NCI-H1694 (cell line): ENCODE results near the gene TRANK1.

Experiments used
- DNase-seq: peaks from one replicate; lab custom pipeline; 2025; lab: John Stamatoyannopoulos, UW

TRANK1 gene

GRCh38 chr3:36800533-36801116 is 144.2 kb downstream of the TRANK1 start:
- no peak for DNase-seq

GRCh38 chr3:36796881-36797280 is 148.0 kb downstream of the TRANK1 start:
- no peak for DNase-seq

DNA sequence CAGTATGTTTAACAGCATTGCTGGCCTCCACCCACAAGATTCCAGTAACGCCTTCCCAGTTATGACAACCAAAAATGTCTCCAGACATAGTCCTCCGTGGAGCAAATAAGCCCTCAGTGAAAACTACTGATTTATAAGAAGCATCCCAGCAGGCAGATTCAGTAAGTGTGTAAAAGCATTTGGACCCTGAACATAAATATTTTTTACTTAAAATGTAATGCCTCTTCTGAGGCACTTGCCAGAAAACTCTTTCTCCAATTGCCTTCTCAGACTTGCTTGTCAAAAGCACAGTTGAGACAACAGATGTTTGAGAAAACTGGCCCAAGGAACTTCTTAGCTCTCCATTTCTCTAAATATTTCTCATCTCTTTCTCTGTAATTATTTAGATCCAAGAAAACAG is 148.7 kb downstream of the TRANK1 start:
- no peak for DNase-seq

- no peak for DNase-seq
Measured at GRCh38 chr3:36795622-36796021, 149.2 kb downstream of the TRANK1 start.

DNA sequence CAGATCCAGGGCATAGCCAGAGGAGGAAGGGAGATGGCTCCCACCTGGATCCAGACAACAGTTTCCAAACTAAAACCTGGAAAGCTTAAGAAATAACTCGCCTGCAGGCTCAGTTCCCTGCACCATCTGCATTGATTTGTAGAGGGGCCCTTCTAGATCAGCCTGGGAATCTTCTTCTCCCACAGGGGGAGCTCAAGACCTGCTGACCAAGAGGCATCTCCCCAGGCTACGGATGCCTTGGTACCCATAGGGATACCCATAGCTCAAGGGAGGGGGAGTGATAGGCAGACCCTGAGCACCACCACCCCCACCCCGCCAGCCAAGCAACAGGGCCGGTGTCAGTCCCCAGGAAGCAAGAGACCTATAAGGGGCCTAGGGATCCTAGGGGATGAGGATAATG is 152.5 kb downstream of the TRANK1 start:
- no peak for DNase-seq

- DNase-seq: no peak
Measured at GRCh38 chr3:36790765-36791164, 154.1 kb downstream of the TRANK1 start.

DNA sequence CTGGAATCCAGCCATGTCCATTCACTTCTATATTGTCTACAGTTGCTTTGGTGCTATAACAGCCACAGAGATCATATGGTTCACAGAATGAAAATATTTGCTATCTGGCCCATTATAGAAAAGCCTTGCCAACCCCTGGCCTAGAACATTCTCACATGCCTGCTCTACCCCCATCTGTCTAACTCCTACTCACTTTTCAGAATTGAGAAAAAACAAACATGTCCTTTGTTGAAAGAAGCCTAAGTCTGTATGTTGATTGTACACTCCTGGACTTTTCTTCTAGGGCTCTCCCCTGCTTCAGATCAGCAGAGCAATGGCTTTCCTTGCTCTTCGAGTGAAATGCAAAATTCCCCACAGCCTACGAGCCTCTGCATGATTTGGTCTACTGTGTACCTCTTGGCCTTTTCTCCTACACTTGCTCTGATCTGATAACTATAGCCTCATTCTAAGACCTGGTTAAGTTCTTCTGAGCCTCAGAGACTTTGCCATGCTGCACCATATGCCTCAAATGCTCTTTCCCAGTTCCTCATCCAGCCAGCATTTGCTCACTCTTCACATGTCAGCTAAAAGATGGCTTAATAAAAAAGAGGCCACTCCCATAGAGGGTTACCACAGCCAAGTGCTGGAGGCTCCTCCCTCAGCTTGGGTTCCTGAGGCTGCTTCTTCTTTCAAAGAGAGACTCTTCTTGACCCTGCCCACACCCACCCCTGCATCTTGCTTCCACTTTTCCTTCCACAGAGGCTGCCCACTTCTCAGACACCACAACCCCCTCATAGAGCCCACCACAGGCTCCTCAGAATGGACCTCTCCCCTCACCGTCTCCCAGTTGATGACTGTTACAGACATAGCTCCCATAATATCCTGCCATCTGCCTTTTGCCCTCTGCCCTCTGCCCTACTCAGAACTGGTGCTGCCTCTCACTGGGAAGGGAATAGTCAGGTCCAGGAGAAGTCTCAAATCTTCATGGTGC is 157.6 kb downstream of the TRANK1 start:
- DNase-seq: no peak

DNA sequence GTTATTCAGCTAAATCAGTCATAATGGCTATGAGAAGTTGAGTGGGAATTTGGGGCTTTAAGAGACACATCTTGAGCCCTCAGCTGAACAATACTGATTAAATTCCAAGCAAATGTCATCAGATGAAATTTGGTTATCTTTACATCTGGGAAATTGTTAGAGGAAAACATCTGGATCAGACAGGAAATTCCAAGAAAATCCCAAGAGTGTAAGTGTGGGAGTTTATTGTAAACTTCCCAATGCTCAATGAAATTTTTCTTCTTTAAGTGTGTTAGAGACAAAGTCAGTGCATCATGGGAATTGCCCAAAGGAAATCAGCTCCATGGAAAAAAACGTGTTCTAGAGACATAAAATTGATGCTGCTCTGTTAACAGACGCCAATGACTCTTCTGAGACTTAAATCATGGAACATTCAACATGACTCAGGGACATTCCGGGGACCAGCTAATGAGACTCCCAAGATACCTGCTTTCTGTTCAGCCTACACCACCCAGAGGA is 160.7 kb downstream of the TRANK1 start:
- no peak for DNase-seq

GRCh38 chr3:36777424-36778218 is 167.2 kb downstream of the TRANK1 start:
- no peak for DNase-seq
